BLaER1 treated with 17β-estradiol and CSF1 and Interleukin-3, amounts not matched to agents 10 nM and 100 nM (cell line): ENCODE measurements around the gene TRAPPC5.

ENCODE experiments used
- H3K27ac ChIP-seq, 11 experiments: shearing (Covaris generic); formaldehyde crosslinking; 2 replicates each; pipeline ENCODE4 v1.8.1; 2022
- H3K27me3 ChIP-seq, 11 experiments: shearing (Covaris generic); formaldehyde crosslinking; 2 replicates each; pipeline ENCODE4 v1.8.1; 2022
- H3K36me3 ChIP-seq, 11 experiments: shearing (Covaris generic); formaldehyde crosslinking; 2 replicates each; pipeline ENCODE4 v1.8.1; 2022
- H3K4me1 ChIP-seq, 10 experiments: shearing (Covaris generic); formaldehyde crosslinking; 2 replicates each; pipeline ENCODE4 v1.8.1; 2022
- H3K4me2 ChIP-seq, 11 experiments: shearing (Covaris generic); formaldehyde crosslinking; 2 replicates each; pipeline ENCODE4 v1.8.1; 2022
- H3K4me3 ChIP-seq, 10 experiments: shearing (Covaris generic); formaldehyde crosslinking; 2 replicates each; pipeline ENCODE4 v1.8.1; 2022
- H3K9ac ChIP-seq, 11 experiments: shearing (Covaris generic); formaldehyde crosslinking; 2 replicates each; pipeline ENCODE4 v1.8.1; 2022
- H3K9me3 ChIP-seq, 11 experiments: shearing (Covaris generic); formaldehyde crosslinking; replicated peaks in 1 of 11; 2 replicates each; pipeline ENCODE4 v1.8.1; 2022
- H4K20me1 ChIP-seq, 11 experiments: shearing (Covaris generic); formaldehyde crosslinking; 2 replicates each; pipeline ENCODE4 v1.8.1; 2022
- Cebpa-rat ChIP-seq, 11 experiments: shearing (Covaris generic); IDR thresholded peaks; 2 replicates each; pipeline ENCODE4 v1.8.1; 2022

TRAPPC5 gene

DNA sequence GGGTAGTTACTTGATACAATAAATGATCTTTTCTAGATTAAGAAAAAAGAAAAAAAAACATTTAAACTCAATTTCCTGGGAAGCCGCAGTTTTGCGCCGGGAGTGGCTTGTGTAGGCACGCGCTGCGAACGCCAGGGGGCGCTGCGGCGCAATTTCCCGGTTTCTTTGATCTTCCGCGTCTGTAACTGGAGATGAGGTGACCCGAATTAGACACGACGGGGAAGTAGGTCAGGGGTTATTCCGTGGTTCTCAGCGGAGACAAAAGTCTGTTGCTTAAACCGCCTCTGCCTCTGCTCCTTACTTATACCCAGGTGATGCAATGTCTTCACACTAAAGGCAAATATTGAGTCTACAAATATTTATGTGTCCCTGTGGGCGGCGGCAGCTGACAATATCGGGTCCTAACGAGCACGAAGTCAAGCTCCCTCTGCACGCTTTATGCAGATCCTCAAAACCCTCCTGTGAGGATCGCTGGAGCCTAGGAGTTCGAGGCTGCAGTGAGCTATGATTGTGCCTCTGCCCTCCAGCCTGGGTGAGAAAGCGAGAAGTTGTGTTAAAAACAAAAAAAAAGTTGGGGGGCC is 28.5 kb upstream of the TRAPPC5 start:
- TF ChIP-seq Cebpa-rat (IDR thresholded peaks at IDR 0.05) = peak in 9 of 11 experiments; percentile 45 to 97 (median 81); a peak in 17 of 22 replicates
- peak overlapping the region in 6 of 10 experiments; percentile 9 to 43 (median 28); a peak in 6 of 20 replicates for H3K4me3 ChIP-seq
- peak overlapping the region; percentile 67 to 88 (median 76) for H3K4me2 ChIP-seq
- peak overlapping the region in 9 of 11 experiments; percentile 31 to 73 (median 62); a peak in 15 of 22 replicates for H3K9ac ChIP-seq
- peaks cover 3 to 13% (median 5%) of the 10 kb centered on the region in 11 experiments; a peak in 13 of 22 replicates for H3K36me3 ChIP-seq
- H3K27me3 ChIP-seq = peaks cover 0 to 6% (median 0%) of the 10 kb centered on the region in 11 experiments; a peak in 2 of 22 replicates
- peaks cover 25 to 61% (median 50%) of the 10 kb centered on the region in 10 experiments for H3K4me1 ChIP-seq
- peak overlapping the region in 10 of 11 experiments; percentile 9 to 81 (median 76); a peak in 19 of 22 replicates for H3K27ac ChIP-seq
- H4K20me1 ChIP-seq = no peaks in the 10 kb centered on the region
- no peaks in the 10 kb centered on the region for H3K9me3 ChIP-seq

DNA sequence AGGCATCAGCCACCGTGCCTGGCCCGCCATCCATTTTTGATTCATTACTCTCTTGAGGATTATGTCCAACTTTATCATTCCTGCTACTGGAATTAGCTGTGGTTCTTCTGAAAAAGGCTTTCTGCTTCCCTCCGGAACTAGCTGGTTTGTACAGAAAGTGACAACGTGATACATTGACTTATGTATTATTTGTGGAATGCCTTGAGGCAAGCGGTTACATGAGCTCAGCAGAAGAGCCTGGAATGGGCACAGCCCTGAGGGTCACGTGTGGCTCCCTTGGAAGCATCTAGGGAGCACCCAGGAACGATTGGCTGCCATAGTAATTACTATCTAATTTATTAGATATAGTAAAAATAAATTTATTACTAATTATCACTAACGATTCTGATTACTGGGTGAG is 26.2 kb upstream of the TRAPPC5 start:
- Histone ChIP-seq H3K36me3 (no peaks in the 10 kb centered on the region), H3K9ac (no peak overlapping the region), H3K4me3 (no peak overlapping the region), H3K4me2 (peak overlapping the region in 4 of 11 experiments; percentile 73 to 88 (median 84); a peak in 5 of 22 replicates), H3K27ac (peak overlapping the region in 7 of 11 experiments; percentile 32 to 81 (median 77); a peak in 9 of 22 replicates), H4K20me1 (no peaks in the 10 kb centered on the region), H3K4me1 (peaks cover 42 to 82% (median 71%) of the 10 kb centered on the region in 10 experiments), H3K27me3 (peaks cover 0 to 6% (median 0%) of the 10 kb centered on the region in 11 experiments; a peak in 2 of 22 replicates), H3K9me3 (no peaks in the 10 kb centered on the region)
- no peak for TF ChIP-seq Cebpa-rat (IDR thresholded peaks at IDR 0.05)

DNA sequence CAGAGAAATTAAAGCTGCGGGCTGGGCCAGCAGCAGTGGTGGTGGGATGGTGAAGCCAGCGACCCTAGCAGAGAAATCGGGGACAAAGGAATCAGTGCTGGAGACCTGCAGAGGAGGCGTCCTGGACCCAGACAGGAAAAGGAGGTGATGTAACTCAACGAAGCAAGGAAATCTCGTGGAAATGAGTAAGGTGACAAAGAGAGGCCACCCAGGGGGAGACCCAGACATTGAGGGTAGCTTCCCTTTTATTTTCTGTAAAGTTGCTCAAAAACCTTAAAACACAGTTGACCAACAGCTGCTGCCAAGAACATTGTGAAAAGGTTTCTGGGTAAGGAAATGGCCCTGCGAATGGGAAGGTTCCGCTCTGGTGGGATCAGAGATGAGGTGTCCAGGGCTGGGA is 25.1 kb upstream of the TRAPPC5 start:
- H3K9ac ChIP-seq = peak overlapping the region in 8 of 11 experiments; percentile 30 to 76 (median 56); a peak in 12 of 22 replicates
- peak overlapping the region; percentile 20 to 87 (median 76); a peak in 21 of 22 replicates for H3K4me2 ChIP-seq
- no peaks in the 10 kb centered on the region for H4K20me1 ChIP-seq
- no peak overlapping the region for H3K4me3 ChIP-seq
- no peaks in the 10 kb centered on the region for H3K9me3 ChIP-seq
- H3K27me3 ChIP-seq = peaks cover 0 to 6% (median 0%) of the 10 kb centered on the region in 11 experiments; a peak in 2 of 22 replicates
- peaks cover 43 to 85% (median 72%) of the 10 kb centered on the region in 10 experiments for H3K4me1 ChIP-seq
- H3K27ac ChIP-seq = peak overlapping the region in 10 of 11 experiments; percentile 63 to 88 (median 77); a peak in 20 of 22 replicates
- TF ChIP-seq Cebpa-rat (IDR thresholded peaks at IDR 0.05) = peak in 3 of 11 experiments; percentile 32 to 55 (median 43); a peak in 3 of 22 replicates
- H3K36me3 ChIP-seq = no peaks in the 10 kb centered on the region

DNA sequence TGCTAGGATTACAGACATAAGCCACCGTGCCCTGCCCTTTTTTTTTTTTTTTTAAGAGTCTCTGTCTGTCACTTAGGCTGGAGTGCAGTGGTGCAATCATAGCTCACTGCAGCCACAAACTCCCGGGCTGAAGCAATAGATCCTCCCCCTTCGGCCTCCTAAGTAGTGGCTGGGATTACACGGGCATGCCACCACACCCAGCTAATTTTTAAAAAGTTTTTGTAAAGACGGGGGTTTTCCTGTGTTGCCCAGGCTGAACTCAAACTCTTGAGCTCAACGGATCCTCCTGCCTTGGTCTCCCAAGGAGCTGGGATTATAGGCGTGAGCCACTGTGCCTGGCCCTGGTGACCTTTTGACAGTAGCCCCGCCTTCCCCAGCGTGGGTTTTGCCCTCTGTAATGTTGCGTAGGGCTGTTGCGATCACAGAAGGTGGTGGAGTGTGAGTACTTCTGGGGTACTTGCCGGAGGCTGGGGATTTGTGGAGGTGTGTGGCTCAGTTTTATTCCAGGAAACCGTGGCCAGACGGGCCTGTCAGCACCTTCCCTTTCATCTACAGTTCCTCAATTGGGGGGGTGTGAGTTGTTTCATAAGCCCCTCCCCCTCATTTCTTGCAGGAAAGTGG is 23.4 kb upstream of the TRAPPC5 start:
- H3K4me3 ChIP-seq = no peak overlapping the region; a peak in 1 of 20 replicates
- H3K4me2 ChIP-seq = peak overlapping the region; percentile 57 to 87 (median 78)
- TF ChIP-seq Cebpa-rat (IDR thresholded peaks at IDR 0.05) = peak in 10 of 11 experiments; percentile 59 to 89 (median 68); a peak in 19 of 22 replicates
- H3K9me3 ChIP-seq = no peaks in the 10 kb centered on the region
- H3K36me3 ChIP-seq = no peaks in the 10 kb centered on the region
- no peaks in the 10 kb centered on the region for H4K20me1 ChIP-seq
- H3K27me3 ChIP-seq = no peaks in the 10 kb centered on the region
- peak overlapping the region; percentile 11 to 88 (median 77); a peak in 21 of 22 replicates for H3K27ac ChIP-seq
- peak overlapping the region in 10 of 11 experiments; percentile 25 to 76 (median 62); a peak in 18 of 22 replicates for H3K9ac ChIP-seq
- peaks cover 47 to 88% (median 74%) of the 10 kb centered on the region in 10 experiments for H3K4me1 ChIP-seq

DNA sequence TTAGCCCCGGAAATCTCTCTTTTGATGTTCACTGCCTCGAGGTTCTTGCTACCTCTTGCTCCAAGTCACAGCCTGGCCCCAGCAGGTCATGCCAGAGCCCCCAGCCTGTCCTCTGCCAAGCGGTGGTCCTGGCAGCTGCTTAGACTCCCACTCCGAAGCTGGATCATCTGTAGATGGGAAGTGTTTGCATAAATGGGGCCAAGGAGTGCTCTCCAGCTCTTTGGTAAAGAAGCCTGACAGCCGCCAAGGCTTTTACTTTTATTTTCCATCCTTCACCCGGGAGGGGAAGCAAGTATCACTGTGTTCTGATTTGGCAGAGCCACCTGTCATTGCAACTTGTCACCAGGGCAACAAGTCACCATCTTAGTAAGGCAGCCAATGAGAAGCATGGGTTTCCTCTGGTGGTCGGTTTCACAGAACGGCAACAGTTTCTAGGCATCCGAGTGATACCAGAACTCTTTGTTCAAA is 22.4 kb upstream of the TRAPPC5 start:
- H3K27me3 ChIP-seq = no peaks in the 10 kb centered on the region
- no peak for TF ChIP-seq Cebpa-rat (IDR thresholded peaks at IDR 0.05)
- no peaks in the 10 kb centered on the region for H4K20me1 ChIP-seq
- H3K4me2 ChIP-seq = peak overlapping the region; percentile 57 to 87 (median 78)
- H3K36me3 ChIP-seq = no peaks in the 10 kb centered on the region
- peak overlapping the region in 6 of 10 experiments; percentile 5 to 53 (median 31); a peak in 6 of 20 replicates for H3K4me3 ChIP-seq
- peak overlapping the region in 9 of 11 experiments; percentile 43 to 76 (median 68); a peak in 16 of 22 replicates for H3K9ac ChIP-seq
- H3K27ac ChIP-seq = peak overlapping the region in 10 of 11 experiments; percentile 63 to 88 (median 77); a peak in 19 of 22 replicates
- peaks cover 37 to 80% (median 64%) of the 10 kb centered on the region in 10 experiments for H3K4me1 ChIP-seq
- H3K9me3 ChIP-seq = no peaks in the 10 kb centered on the region

DNA sequence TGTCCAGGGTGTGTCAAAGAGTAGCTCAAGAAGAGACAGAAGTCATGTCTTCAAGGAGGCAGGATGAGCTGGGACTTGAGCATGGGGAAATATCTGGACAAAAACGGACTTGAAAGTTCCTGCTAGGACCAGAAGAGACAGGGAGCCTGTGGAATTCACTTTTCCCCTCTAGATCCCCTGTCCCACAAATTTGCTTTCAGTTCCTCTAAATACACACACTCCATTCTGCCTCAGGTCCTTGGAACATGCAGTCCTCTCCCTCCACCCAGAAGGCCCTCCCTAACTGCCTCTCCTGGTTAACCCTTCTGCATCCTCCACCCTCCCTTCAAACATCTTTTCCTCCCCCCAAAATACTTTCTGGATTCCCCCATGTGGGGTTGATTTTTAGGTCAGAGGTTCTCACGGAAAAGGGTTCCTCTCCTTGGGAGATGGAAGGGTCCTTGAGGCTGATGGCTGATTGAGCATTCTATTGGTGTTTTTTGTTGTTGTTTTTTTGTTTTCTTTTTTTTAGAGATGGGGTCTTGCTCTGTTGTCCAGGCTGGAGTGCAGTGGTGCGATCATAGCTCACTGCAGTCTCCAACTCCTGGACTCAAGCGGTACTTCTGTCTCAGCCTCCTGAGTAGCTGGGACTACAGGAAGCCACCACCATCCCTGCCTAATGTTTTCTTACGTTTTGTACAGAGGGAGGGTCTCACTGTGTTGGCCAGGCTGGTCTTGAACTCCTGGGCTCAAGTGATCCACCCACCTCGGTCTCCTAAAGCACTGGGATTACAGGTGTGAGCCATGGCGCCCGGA is 18.7 kb upstream of the TRAPPC5 start:
- Histone ChIP-seq H3K9me3 (no peaks in the 10 kb centered on the region), H3K36me3 (no peaks in the 10 kb centered on the region), H3K4me2 (peak overlapping the region in 6 of 11 experiments; percentile 2 to 37 (median 24); a peak in 7 of 22 replicates), H3K9ac (no peak overlapping the region), H3K4me1 (peaks cover 25 to 54% (median 38%) of the 10 kb centered on the region in 10 experiments), H4K20me1 (no peaks in the 10 kb centered on the region), H3K4me3 (no peak overlapping the region), H3K27ac (no peak overlapping the region), H3K27me3 (no peaks in the 10 kb centered on the region)
- no peak for TF ChIP-seq Cebpa-rat (IDR thresholded peaks at IDR 0.05)

DNA sequence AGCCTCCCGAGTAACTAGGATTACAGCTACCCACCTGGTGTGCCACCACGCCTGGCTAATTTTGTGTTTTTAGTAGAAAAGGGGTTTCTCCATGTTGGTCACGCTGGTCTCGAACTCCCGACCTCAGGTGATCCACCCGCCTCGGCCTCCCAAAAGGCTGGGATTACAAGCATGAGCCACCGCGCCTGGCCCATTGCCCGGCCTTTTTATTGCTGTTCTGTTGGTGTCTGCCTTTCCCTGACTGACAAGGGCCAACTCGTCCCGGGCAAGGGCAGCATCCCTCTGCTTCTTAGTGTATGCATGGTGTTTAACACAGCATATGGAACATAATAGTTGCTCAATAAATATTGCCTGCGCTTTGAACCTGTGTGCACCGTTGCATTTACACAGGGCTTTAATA is 18.0 kb upstream of the TRAPPC5 start:
- Histone ChIP-seq H3K4me1 (peaks cover 18 to 53% (median 31%) of the 10 kb centered on the region in 10 experiments), H3K4me2 (no peak overlapping the region), H3K27me3 (no peaks in the 10 kb centered on the region), H3K9me3 (no peaks in the 10 kb centered on the region), H3K9ac (no peak overlapping the region), H3K27ac (no peak overlapping the region), H3K36me3 (no peaks in the 10 kb centered on the region), H3K4me3 (no peak overlapping the region), H4K20me1 (no peaks in the 10 kb centered on the region)
- TF ChIP-seq Cebpa-rat (IDR thresholded peaks at IDR 0.05) = no peak

DNA sequence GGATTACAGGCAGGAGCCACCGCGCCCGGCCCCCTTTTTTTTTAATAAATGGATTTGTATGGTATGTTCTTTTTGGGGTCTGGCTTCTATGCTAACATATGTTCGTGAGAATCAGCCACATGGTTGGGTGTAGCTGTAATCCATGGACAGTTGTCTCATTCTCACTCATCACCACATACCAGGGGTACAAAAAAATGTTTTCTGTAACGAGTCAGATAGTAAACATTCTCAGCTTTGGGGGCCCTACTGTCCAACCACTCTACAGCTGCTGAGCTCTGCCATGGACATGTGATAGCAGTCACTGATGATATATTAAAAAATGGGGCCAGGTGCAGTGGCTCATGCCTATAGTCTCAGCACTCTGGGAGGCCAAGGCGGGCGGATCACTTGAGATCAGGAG is 16.9 kb upstream of the TRAPPC5 start:
- no peaks in the 10 kb centered on the region for H4K20me1 ChIP-seq
- H3K27me3 ChIP-seq = no peaks in the 10 kb centered on the region
- H3K4me2 ChIP-seq = no peak overlapping the region
- H3K27ac ChIP-seq = no peak overlapping the region
- H3K4me3 ChIP-seq = no peak overlapping the region
- H3K9ac ChIP-seq = no peak overlapping the region
- no peaks in the 10 kb centered on the region for H3K9me3 ChIP-seq
- no peak for TF ChIP-seq Cebpa-rat (IDR thresholded peaks at IDR 0.05)
- peaks cover 17 to 53% (median 30%) of the 10 kb centered on the region in 10 experiments for H3K4me1 ChIP-seq
- no peaks in the 10 kb centered on the region for H3K36me3 ChIP-seq
